Right lung (tissue), 5 donors: Measurements from ENCODE around the gene TM9SF3. TPM values are rescaled to one million over a fixed set of nuclear protein-coding genes. Genes with fewer than 3 reads are reported as not detected.
"Not testable (repeated sequence)": the region's sequence is repeated elsewhere in the genome, so short reads cannot be mapped to it uniquely, and the experiment has no call there.

Experiments used
- DNase-seq, 2 donors: peaks; one replicate each; pipeline ENCODE4 v3.0.0-alpha.2; 2013
- polyA plus RNA-seq, 5 donors: library from polyadenylated mRNA; unstranded; fragments of 120-200 nt; gene quantifications; one replicate each; pipeline versions ENCODE4 v1.2.1 to v1.2.3, GENCODE V29; 2013; ENCODE audit warnings: inconsistent platforms in 1 of 5, low replicate concordance in 1 of 5; ENCODE audit not compliant: insufficient read length in 5 of 5, insufficient read depth in 1 of 5

The TM9SF3 gene
- polyA plus RNA-seq, 5 donors, result 112 to 172 (median 156) TPM

DNA sequence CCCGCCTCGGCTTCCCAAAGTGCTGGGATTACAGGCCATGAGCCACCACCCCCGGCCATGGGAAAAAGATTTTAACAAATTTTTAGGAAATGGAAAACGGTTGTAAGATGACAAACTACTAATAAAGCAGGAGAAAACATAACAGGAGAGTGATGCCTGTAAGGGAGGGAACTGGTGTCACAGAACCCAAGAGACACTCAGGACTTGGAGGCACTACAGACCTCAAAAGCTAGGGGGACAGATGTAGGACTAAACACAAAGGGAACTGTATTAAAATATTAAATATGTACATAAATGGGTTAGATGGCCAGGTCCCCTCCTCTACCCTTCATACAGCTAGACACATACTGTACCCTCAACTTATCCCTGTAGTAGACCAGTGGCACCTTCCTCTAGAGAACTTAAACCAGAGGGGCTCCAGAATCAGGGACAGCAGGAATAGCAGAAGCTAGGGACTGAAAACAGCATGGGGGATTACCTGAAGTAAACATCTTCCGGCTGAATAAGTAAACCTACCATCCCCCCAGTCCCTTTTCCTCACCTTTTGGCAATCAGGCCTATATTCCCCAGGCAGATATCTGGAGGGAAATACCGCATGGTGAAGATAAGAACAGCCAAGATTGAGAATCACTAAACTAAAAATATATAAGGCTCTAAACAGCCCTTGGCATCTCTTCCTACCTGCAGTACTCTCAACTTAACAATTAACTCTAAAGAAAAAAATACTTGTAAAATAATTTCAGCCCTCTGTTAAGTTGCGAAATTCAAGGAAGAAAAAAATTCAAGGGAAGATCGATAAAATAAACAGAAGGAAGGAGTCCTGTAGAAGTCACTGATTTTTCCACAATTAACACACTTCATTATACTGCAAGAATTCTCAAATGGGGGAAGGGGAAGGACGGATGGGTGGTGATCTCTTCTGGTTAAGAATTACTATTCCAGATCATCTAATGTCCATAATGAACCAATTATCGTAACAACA is 15.5 kb downstream of the TM9SF3 start:
- DNase-seq, result no peak

DNA sequence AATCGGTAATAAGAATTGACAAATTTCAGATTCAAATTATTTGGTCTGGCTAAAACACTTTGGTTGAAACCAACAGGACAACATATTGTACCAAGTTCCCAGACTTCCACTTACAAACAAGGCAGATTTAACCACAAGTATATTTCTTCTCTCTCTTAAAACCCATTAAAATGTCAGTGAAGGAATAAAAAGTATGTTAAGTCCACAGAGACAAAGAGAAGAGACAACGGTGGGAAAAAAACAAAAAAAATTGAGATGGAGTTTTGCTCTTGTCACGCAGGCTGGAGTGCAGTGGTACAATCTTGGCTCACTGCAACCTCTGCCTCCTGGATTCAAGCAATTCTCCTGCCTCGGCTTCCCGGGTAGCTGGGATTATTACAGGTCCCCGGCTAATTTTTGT is 16.3 kb downstream of the TM9SF3 start:
- DNase-seq, result no peak

DNA sequence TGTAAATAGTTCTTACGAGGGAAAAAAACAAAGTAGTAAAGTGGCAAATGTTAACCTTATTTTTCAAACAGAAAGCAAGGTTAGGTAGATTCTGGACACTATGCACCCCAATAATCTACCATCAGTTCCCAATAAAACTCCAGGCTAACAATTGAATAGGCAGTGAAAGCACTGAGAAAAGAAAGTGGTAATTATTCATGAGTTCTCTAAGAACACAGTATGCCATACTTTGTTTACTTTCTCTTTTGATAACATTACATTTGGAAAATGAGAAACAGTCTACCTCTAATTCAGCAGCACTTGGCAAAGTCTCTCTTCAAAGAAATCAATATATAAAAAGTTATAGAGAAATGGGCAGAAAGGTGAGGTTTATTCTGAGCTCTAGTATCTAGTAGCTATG is 18.4 kb downstream of the TM9SF3 start:
- no peak for DNase-seq

DNA sequence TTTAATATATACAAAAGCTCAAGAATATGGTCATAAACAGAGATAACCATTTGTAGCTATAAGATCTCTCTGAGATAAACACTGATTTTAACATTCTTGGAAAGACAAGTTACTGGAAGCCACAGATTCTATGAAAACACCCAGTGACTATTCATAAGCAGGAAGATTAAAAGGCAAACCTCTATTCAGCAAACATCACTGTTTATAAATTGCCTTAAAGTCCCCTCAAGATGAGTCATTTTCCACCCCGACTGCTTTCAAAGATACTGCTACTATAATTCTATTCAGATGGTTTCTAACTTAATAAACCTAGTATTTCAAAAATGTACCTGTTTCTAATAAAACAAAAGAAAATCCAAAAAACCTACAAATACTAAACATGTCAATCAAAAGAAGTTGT is 21.0 kb downstream of the TM9SF3 start:
- no peak for DNase-seq

- no peak for DNase-seq
Observed at GRCh38 chr10:96560966-96561887, 25.6 kb downstream of the TM9SF3 start.

GRCh38 chr10:96560489-96560888 is 26.3 kb downstream of the TM9SF3 start:
- DNase-seq, result no peak

- DNase-seq, result no peak
Observed at GRCh38 chr10:96556003-96556402, 30.8 kb downstream of the TM9SF3 start.

DNA sequence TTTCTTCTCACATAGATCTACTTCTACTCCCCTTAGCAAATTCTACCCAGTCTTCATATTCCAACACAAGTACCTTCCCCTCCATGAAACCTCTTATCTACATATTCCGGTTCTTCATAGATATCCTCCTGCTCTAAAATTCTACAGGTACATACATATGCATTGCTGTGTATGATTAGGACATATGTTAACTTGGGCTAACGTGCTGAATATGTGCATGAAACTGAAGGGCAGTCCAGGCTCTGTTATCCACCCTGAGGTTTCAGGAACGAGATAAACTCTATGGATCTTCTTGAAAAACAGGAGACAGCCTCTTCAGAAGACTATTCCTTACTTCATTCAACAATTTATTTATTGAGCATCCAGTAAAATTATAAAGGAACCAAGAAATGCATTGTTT is 31.5 kb downstream of the TM9SF3 start:
- DNase-seq, result no peak

DNA sequence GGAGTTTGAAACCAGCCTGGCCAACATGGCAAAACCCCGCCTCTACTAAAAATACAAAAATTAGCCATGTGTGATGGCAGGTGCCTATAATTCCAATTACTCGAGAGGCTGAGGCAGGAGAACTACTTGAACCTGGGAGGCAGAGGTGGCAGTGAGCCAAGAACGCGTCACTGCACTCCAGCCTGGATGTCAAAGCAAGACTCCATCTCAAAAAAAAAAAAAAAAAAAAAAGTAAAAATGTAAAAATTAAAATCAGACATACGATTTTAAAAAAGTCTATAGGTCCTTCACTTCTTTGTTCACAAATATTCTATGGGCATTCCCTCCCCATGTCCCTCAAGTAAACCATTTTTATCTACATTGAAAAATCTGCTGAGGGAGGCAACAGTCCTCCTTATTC is 38.2 kb downstream of the TM9SF3 start:
- no peak for DNase-seq

DNA sequence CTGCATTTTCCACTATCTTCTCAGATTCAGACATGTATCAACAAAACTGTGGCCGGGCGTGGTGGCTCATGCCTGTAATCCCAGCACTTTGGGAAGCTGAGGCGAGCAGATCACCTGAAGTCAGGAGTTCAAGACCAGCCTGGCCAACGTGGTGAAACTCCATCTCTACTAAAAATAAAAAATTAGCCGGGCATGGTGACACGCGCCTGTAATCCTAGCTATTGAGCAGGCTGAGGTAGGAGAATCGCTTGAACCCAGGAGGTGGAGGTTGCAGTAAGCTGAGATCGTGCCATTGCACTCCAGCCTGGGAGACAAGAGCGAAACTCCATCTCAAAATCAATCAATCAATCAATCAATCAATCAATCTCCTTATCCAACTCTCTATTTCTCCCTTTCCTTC is 41.3 kb downstream of the TM9SF3 start:
- DNase-seq, result not testable (repeated sequence)

- peak in 1 of 2 donors; percentile 12 for DNase-seq
Observed at GRCh38 chr10:96541921-96542320, 44.9 kb downstream of the TM9SF3 start.

GRCh38 chr10:96540240-96540639 is 46.6 kb downstream of the TM9SF3 start:
- DNase-seq, result no peak

GRCh38 chr10:96538683-96539082 is 48.1 kb downstream of the TM9SF3 start:
- no peak for DNase-seq

DNA sequence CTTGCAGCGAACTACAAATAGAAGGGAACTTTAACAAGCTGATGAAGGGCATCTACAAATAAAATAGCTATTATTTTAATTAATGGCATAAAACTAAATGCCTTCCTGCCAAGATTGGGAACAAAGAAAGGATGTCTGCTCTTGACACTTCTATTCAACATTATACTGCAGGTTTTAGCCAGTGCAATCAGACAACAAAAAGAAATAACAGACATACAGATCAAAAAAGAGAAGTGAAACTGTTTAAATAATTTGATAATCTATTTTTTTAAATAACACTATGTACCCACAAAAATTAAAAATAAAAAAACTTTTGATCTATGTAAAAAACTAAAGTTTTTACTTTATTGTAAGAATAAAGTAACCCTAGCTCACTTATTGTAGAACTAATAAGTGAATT is 50.7 kb downstream of the TM9SF3 start:
- DNase-seq, result no peak

GRCh38 chr10:96532523-96532922 is 54.3 kb downstream of the TM9SF3 start:
- no peak for DNase-seq

GRCh38 chr10:96529634-96530279 is 57.1 kb downstream of the TM9SF3 start:
- DNase-seq, result no peak

- no peak for DNase-seq
Observed at GRCh38 chr10:96524741-96525140, 62.1 kb downstream of the TM9SF3 start.

- DNase-seq, result no peak
Observed at GRCh38 chr10:96517284-96517683, 69.5 kb downstream of the TM9SF3 start.

- no peak for DNase-seq
Observed at GRCh38 chr10:96516337-96516736, 70.5 kb downstream of the TM9SF3 start.

DNA sequence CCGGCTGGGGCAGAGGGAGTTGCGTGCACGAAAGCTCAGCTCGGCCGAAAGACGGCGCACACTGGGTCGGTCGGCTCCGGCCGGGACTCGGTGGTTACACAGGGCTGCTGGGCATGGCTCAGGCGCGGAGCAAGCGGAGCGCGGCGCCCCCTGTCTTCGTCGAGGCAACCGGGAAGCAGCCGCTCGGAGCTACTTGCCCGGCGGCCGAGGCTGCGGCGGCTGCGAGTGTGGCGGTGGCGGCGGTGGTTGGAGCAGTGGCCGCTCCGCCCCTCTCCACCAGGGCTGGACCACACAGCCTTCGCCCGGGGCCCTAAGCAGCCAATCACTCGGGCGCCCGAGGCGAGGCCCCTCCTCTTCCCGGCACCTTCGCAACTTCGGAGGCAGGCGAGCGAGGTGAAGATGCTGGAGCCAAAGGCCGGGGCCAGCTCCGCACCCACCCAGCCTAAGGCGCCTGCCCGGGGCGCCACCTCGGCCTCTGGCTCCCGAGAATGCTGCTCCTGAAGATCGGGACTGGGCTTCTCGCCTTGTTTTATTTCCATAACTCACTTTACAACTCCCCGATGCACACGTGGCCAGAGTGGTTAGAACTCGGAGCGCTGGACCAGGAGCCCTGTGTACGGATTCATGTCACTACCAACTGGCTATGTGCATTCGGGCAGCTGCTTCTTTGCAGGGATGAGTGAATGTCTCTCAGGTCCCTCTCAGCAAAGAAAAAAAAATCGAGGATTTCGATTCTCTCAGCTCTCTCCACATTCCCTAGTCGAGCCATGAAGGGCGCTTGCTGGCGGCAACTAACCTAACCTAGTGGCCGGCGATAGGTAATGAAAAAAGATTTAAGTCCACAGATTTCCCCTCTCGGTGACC is 72.9 kb downstream of the TM9SF3 start, which contains the start of gene TLL2:
Gene TLL2 (minus strand): TSS at position 229 of the 864 bp plus-strand sequence. CDS start 241 bp downstream, outside the sequence.
- DNase-seq, result peak; percentile 66 to 82

- DNase-seq, result no peak
Observed at GRCh38 chr10:96513305-96513697, 73.5 kb downstream of the TM9SF3 start.
